Measurements from ENCODE around the gene EIF2B2. TPM values are rescaled to one million over a fixed set of nuclear protein-coding genes. Genes with fewer than 3 reads are reported as not detected.

Gene EIF2B2
- total and polyA plus RNA-seq, 7 donors: 25.2 to 45.5 (median 35.3) TPM

GRCh38 chr14:75022655-75023054, 19.9 kb downstream of the EIF2B2 start:
- TF ChIP-seq CTCF (IDR thresholded peaks at IDR 0.05): peak in 1 of 4 experiments; percentile 12
- TF ChIP-seq EP300 (IDR thresholded peaks at IDR 0.05): no peak
- WGBS, 2 donors: 81 to 84% methylated on average over 8 of the region's 8 CpGs
- intact Hi-C loops (cut with DNase I): no loop called here
- Histone ChIP-seq H3K27me3 (no peaks in the 10 kb centered on the region), H3K9me3 (no peaks in the 10 kb centered on the region), H3K4me1 (no peaks in the 10 kb centered on the region), H3K4me3 (no peak overlapping the region), H3K27ac (no peak overlapping the region), H3K36me3 (peaks cover 7 to 89% (median 31%) of the 10 kb centered on the region in 4 donors)
- no peak for DNase-seq

DNA sequence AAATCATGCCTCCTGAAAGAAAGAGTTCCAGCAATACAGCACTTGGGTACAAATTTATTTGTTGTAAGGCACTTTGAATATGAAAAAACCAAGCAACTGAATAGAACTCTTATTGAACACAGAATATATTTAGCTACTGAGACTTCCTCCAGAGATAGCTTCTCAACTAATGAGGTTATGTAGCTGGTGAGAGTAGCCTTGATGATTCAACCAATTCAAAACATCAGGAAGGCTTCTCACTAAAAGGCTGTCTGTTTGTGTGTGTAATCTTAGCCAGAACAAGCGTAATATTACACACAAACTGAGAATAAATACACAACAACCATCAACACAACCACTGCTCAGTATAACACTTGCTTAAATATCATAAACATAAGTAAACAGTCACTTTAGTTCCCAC, 20.4 kb downstream of the EIF2B2 start:
- no peaks in the 10 kb centered on the region for H3K9me3 ChIP-seq
- no peaks in the 10 kb centered on the region for H3K4me1 ChIP-seq
- H3K4me3 ChIP-seq: no peak overlapping the region
- no peak for TF ChIP-seq CTCF (IDR thresholded peaks at IDR 0.05)
- no peak for TF ChIP-seq POLR2A (IDR thresholded peaks at IDR 0.05)
- no peak for TF ChIP-seq POLR2AphosphoS5 (IDR thresholded peaks at IDR 0.05)
- no peak for TF ChIP-seq EP300 (IDR thresholded peaks at IDR 0.05)
- peaks cover 7 to 87% (median 29%) of the 10 kb centered on the region in 4 donors for H3K36me3 ChIP-seq
- H3K27ac ChIP-seq: peak overlapping the region in 1 of 4 donors; percentile 24
- WGBS, 2 donors: 11 to 59% methylated on average over 1 of the region's 1 CpG
- no peak for DNase-seq
- intact Hi-C loops (cut with DNase I): no loop called here
- no peaks in the 10 kb centered on the region for H3K27me3 ChIP-seq

DNA sequence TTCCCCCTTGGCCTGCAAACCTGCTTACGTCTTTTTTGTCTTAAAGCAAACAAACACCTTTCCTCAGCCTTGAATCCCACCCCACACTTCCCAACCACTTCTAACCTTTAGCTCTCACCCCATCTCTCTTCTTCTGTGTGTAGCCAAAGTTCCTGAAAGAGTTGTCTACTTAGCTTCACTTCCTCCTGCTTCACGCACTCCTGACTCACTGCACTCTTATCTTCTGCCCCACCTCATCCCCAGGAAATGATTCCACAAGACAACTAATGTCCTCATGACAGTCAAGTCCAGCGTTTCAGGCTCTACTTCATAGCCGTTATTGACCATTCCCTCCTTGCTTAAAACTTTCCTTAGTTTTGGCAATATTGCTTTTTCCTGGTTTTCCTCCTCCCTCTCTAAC, 22.4 kb downstream of the EIF2B2 start:
- no peak for TF ChIP-seq POLR2A (IDR thresholded peaks at IDR 0.05)
- no peak for TF ChIP-seq CTCF (IDR thresholded peaks at IDR 0.05)
- no peak for TF ChIP-seq POLR2AphosphoS5 (IDR thresholded peaks at IDR 0.05)
- TF ChIP-seq EP300 (IDR thresholded peaks at IDR 0.05): no peak
- H3K4me3 ChIP-seq: no peak overlapping the region
- no peaks in the 10 kb centered on the region for H3K4me1 ChIP-seq
- peaks cover 1 to 89% (median 27%) of the 10 kb centered on the region in 4 donors for H3K36me3 ChIP-seq
- intact Hi-C loops (cut with DNase I): no loop called here
- H3K9me3 ChIP-seq: no peaks in the 10 kb centered on the region
- no peak overlapping the region for H3K27ac ChIP-seq
- no peak for DNase-seq
- no peaks in the 10 kb centered on the region for H3K27me3 ChIP-seq
- 25 to 49% methylated on average over 4 of the region's 4 CpGs for WGBS, 2 donors

GRCh38 chr14:75025876-75026275, 23.2 kb downstream of the EIF2B2 start:
- Histone ChIP-seq H3K9me3 (no peaks in the 10 kb centered on the region), H3K27me3 (no peaks in the 10 kb centered on the region), H3K36me3 (peaks cover 9 to 89% (median 26%) of the 10 kb centered on the region in 4 donors), H3K27ac (no peak overlapping the region), H3K4me1 (no peaks in the 10 kb centered on the region), H3K4me3 (no peak overlapping the region)
- no peak for DNase-seq
- 90 to 95% methylated on average over 2 of the region's 2 CpGs for WGBS, 2 donors
- intact Hi-C loops (cut with DNase I): no loop called here
- TF ChIP-seq EP300 (IDR thresholded peaks at IDR 0.05): no peak
- TF ChIP-seq POLR2AphosphoS5 (IDR thresholded peaks at IDR 0.05): no peak
- no peak for TF ChIP-seq CTCF (IDR thresholded peaks at IDR 0.05)
- no peak for TF ChIP-seq POLR2A (IDR thresholded peaks at IDR 0.05)

DNA sequence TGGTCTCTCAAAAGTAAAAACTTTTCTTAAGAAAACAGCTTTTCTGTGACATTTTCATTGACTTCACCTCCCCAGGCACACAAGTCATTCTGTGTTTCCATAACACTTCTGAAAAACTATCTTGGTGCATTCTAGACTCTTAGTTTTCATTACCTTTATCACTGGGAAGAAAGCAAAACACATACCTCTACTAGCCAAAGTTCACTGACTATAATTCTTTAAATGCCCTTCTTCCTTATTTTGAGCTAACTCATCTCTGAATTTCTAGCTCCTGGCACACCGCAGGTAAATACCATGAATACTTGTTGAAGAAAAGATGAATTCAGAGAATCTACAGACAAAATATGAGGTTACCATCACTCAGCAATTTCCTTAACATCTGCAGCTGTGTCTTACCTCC, 27.4 kb downstream of the EIF2B2 start:
- H3K27ac ChIP-seq: no peak overlapping the region
- H3K27me3 ChIP-seq: no peaks in the 10 kb centered on the region
- intact Hi-C loops (cut with DNase I): no loop called here
- WGBS, 2 donors: 0% methylated on average over 1 of the region's 1 CpG
- DNase-seq: no peak
- H3K36me3 ChIP-seq: peaks cover 15 to 84% (median 30%) of the 10 kb centered on the region in 4 donors
- no peaks in the 10 kb centered on the region for H3K4me1 ChIP-seq
- TF ChIP-seq CTCF (IDR thresholded peaks at IDR 0.05) (no peak), POLR2AphosphoS5 (IDR thresholded peaks at IDR 0.05) (no peak)
- H3K4me3 ChIP-seq: no peak overlapping the region
- no peaks in the 10 kb centered on the region for H3K9me3 ChIP-seq
